Body of pancreas (tissue), 4 donors: ENCODE data around the gene NDC80.

Experiments
- CTCF ChIP-seq, 7 experiments: fragments of 450-650 bp in 4 of 7; fragments of 200-600 bp in 3 of 7; sonication (generic) in 3 of 7; IDR thresholded peaks; one replicate each; pipeline ENCODE4 v1.5.1; 2016 to 2019; ENCODE audit warnings: antibody characterized with exemption in 7 of 7
- POLR2A ChIP-seq, 3 donors: fragments of 450-650 bp; IDR thresholded peaks; one replicate each; pipeline ENCODE4 v1.6.1; 2016; ENCODE audit warnings: antibody characterized with exemption in 3 of 3, mild to moderate bottlenecking in 2 of 3

DNA sequence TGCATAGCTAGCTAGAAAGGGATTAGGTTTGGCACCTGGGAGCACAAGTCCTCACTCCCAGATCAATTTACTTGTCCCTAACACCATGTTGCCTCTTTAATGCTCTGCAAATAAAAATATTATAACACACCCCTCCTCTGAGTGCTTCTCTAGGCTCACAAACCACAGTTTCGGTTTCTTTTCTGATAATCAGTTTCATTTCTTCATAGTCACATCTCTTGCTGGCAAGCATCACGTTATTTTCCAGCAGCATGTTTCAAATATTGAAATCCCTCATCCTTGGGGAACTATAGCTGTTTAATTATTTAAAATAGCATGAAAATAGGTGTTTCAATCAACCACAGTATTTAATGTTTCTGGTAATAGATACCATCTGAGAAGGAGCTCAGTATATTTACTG, 70.3 kb downstream of the NDC80 start:
- TF ChIP-seq CTCF (IDR thresholded peaks at IDR 0.05) (no peak), POLR2A (IDR thresholded peaks at IDR 0.05) (no peak)
